SK-N-SH (cell line): ENCODE measurements around the gene TNFSF18.

Experiments used
- CTCF ChIP-seq: fragments of 200-600 bp; sonication (generic); IDR thresholded peaks from 2 replicates; pipeline ENCODE4 v1.6.1; 2017; ENCODE audit warnings: antibody characterized with exemption, mild to moderate bottlenecking, moderate library complexity
- FOXJ3 ChIP-seq: sonication (generic); formaldehyde crosslinking; IDR thresholded peaks from 2 replicates; pipeline ENCODE4 v1.5.1; 2020; ENCODE audit warnings: mild to moderate bottlenecking, missing genetic modification reagents
- JUND ChIP-seq: IDR thresholded peaks from 2 replicates; pipeline ENCODE4 v1.4.0; 2012
- MAX ChIP-seq: IDR thresholded peaks from 2 replicates; pipeline ENCODE4 v1.4.0; 2012; ENCODE audit warnings: low read depth
- MXI1 ChIP-seq: IDR thresholded peaks from 2 replicates; pipeline ENCODE4 v1.6.1; 2012; ENCODE audit warnings: mild to moderate bottlenecking, low read depth, low read length, improper control_type of control experiment
- NRF1 ChIP-seq: IDR thresholded peaks from 2 replicates; pipeline ENCODE4 v1.6.1; 2012; ENCODE audit warnings: low read depth, mild to moderate bottlenecking, low read length
- POLR2AphosphoS5 ChIP-seq: IDR thresholded peaks from 2 replicates; pipeline ENCODE4 v1.6.1; 2012; ENCODE audit warnings: low read depth, low read length
- RCOR1 ChIP-seq: fragments of 150-350 bp; IDR thresholded peaks from 2 replicates; pipeline ENCODE4 v1.6.1; 2017; ENCODE audit warnings: antibody characterized with exemption, low read length
- REST ChIP-seq: IDR thresholded peaks from 2 replicates; pipeline ENCODE4 v1.6.1; 2012; ENCODE audit warnings: mild to moderate bottlenecking, low read depth, low read length, moderate library complexity
- SIN3A ChIP-seq: IDR thresholded peaks from 2 replicates; pipeline ENCODE4 v1.6.1; 2012; ENCODE audit warnings: low read depth, mild to moderate bottlenecking, low read length, moderate library complexity, borderline replicate concordance
- USF1 ChIP-seq: IDR thresholded peaks from 2 replicates; pipeline ENCODE4 v1.4.0; 2012; ENCODE audit warnings: low read depth, borderline replicate concordance
- USF2 ChIP-seq: fragments of 150-350 bp; IDR thresholded peaks from 2 replicates; pipeline ENCODE4 v1.6.1; 2017; ENCODE audit warnings: antibody characterized with exemption, low read length, low read depth, borderline replicate concordance

GRCh38 chr1:173048621-173049321 is 2.0 kb downstream of the TNFSF18 start:
- no peak for TF ChIP-seq NRF1
- no peak for TF ChIP-seq POLR2AphosphoS5
- TF ChIP-seq USF1 = no peak
- TF ChIP-seq CTCF = no peak
- TF ChIP-seq FOXJ3 = no peak
- TF ChIP-seq MXI1 = no peak
- TF ChIP-seq USF2 = no peak
- no peak for TF ChIP-seq MAX
- TF ChIP-seq REST = no peak
- TF ChIP-seq SIN3A = no peak
- TF ChIP-seq RCOR1 = no peak
- no peak for TF ChIP-seq JUND
